ENCODE results near the gene SEC14L6. TPM values are rescaled to one million over a fixed set of nuclear protein-coding genes. Genes with fewer than 3 reads are reported as not detected.

Gene SEC14L6
- total RNA-seq, 4 donors from 2014 or later, result 0.11 TPM; not detected in 3

- no peak for TF ChIP-seq CTCF (IDR thresholded peaks at IDR 0.05)
- no peak for TF ChIP-seq POLR2A (IDR thresholded peaks at IDR 0.05)
- no peaks in the 10 kb centered on the region for H3K27me3 ChIP-seq
- H3K9me3 ChIP-seq, result no peaks in the 10 kb centered on the region
- intact Hi-C loops (cut with DNase I), result no loop called here
- WGBS, 2 donors, result 76 to 82% methylated on average over 4 of the region's 4 CpGs
- H3K4me1 ChIP-seq, result peaks cover 0 to 4% of the 10 kb centered on the region in 2 donors
- DNase-seq, result no peak
- H3K27ac ChIP-seq, result no peak overlapping the region
- H3K36me3 ChIP-seq, result no peaks in the 10 kb centered on the region
- no peak overlapping the region for H3K4me3 ChIP-seq (replicated peaks in 1 of 3)
Measured at GRCh38 chr22:30502153-30502552, 44.4 kb downstream of the SEC14L6 start.

- DNase-seq, result no peak
- intact Hi-C loops (cut with DNase I), result no loop called here
- H3K36me3 ChIP-seq, result no peaks in the 10 kb centered on the region
- H3K4me3 ChIP-seq (replicated peaks in 1 of 3), result no peak overlapping the region
- H3K27ac ChIP-seq, result no peak overlapping the region
- H3K27me3 ChIP-seq, result no peaks in the 10 kb centered on the region
- WGBS, 2 donors, result 89 to 94% methylated on average over 6 of the region's 6 CpGs
- TF ChIP-seq POLR2A (IDR thresholded peaks at IDR 0.05), result no peak
- no peak for TF ChIP-seq CTCF (IDR thresholded peaks at IDR 0.05)
- H3K4me1 ChIP-seq, result peaks cover 0 to 4% of the 10 kb centered on the region in 2 donors
- H3K9me3 ChIP-seq, result no peaks in the 10 kb centered on the region
Measured at GRCh38 chr22:30500628-30501027, 45.9 kb downstream of the SEC14L6 start.

- Histone ChIP-seq H3K4me1 (no peaks in the 10 kb centered on the region), H3K9me3 (no peaks in the 10 kb centered on the region), H3K27me3 (no peaks in the 10 kb centered on the region), H3K36me3 (no peaks in the 10 kb centered on the region), H3K4me3 (replicated peaks in 1 of 3) (no peak overlapping the region), H3K27ac (no peak overlapping the region)
- intact Hi-C loops (cut with DNase I), result no loop called here
- TF ChIP-seq CTCF (IDR thresholded peaks at IDR 0.05), result no peak
- TF ChIP-seq POLR2A (IDR thresholded peaks at IDR 0.05), result no peak
- DNase-seq, result no peak
- WGBS, 2 donors, result 84 to 86% methylated on average over 7 of the region's 7 CpGs
Measured at GRCh38 chr22:30497466-30498150, 48.9 kb downstream of the SEC14L6 start.

GRCh38 chr22:30495041-30495784, 51.3 kb downstream of the SEC14L6 start:
- TF ChIP-seq CTCF (IDR thresholded peaks at IDR 0.05), result no peak
- no peak for TF ChIP-seq POLR2A (IDR thresholded peaks at IDR 0.05)
- no peak for DNase-seq
- no peaks in the 10 kb centered on the region for H3K36me3 ChIP-seq
- 73 to 83% methylated on average over 13 to 14 of the region's 14 CpGs for WGBS, 2 donors
- H3K9me3 ChIP-seq, result no peaks in the 10 kb centered on the region
- no peak overlapping the region for H3K27ac ChIP-seq
- H3K4me1 ChIP-seq, result no peaks in the 10 kb centered on the region
- no peaks in the 10 kb centered on the region for H3K27me3 ChIP-seq
- no peak overlapping the region for H3K4me3 ChIP-seq (replicated peaks in 1 of 3)
- intact Hi-C loops (cut with DNase I), result no loop called here

- intact Hi-C loops (cut with DNase I), result no loop called here
- H3K4me3 ChIP-seq (replicated peaks in 1 of 3), result no peak overlapping the region
- H3K27ac ChIP-seq, result no peak overlapping the region
- no peak for TF ChIP-seq CTCF (IDR thresholded peaks at IDR 0.05)
- no peak for TF ChIP-seq POLR2A (IDR thresholded peaks at IDR 0.05)
- no peak for DNase-seq
- H3K9me3 ChIP-seq, result no peaks in the 10 kb centered on the region
- WGBS, 2 donors, result 76 to 85% methylated on average over 9 to 12 of the region's 12 CpGs
- no peaks in the 10 kb centered on the region for H3K36me3 ChIP-seq
- no peaks in the 10 kb centered on the region for H3K4me1 ChIP-seq
- no peaks in the 10 kb centered on the region for H3K27me3 ChIP-seq
Measured at GRCh38 chr22:30492144-30492543, 54.4 kb downstream of the SEC14L6 start.

All from thyroid gland (tissue), 4 donors.